GM21367 (cell line): ENCODE data around the gene KRTAP5-3.

Experiments
- ATAC-seq: cut with Tn5 transposase; IDR thresholded peaks from one replicate; pipeline ENCODE4 v1.9.1; 2021; ENCODE audit not compliant: unreplicated experiment

Gene KRTAP5-3

GRCh38 chr11:1566381-1567051 lies 41.7 kb downstream of the KRTAP5-3 start:
- ATAC-seq = no peak

GRCh38 chr11:1565904-1566247 lies 42.4 kb downstream of the KRTAP5-3 start:
- ATAC-seq = no peak

- ATAC-seq = no peak
These were observed 42.9 kb downstream of the KRTAP5-3 start for GRCh38 chr11:1565173-1565903.

- no peak for ATAC-seq
These were observed 43.6 kb downstream of the KRTAP5-3 start for GRCh38 chr11:1564535-1565172.

- no peak for ATAC-seq
These were observed 44.3 kb downstream of the KRTAP5-3 start for GRCh38 chr11:1563697-1564534.

- ATAC-seq = no peak
These were observed 45.1 kb downstream of the KRTAP5-3 start for GRCh38 chr11:1563149-1563638.

GRCh38 chr11:1562469-1563148 lies 45.7 kb downstream of the KRTAP5-3 start:
- ATAC-seq = no peak

GRCh38 chr11:1561955-1562354 lies 46.3 kb downstream of the KRTAP5-3 start:
- ATAC-seq = no peak

- no peak for ATAC-seq
These were observed 47.0 kb downstream of the KRTAP5-3 start for GRCh38 chr11:1561266-1561665.

- ATAC-seq = no peak
These were observed 47.5 kb downstream of the KRTAP5-3 start for GRCh38 chr11:1560649-1561251.

- no peak for ATAC-seq
These were observed 48.1 kb downstream of the KRTAP5-3 start for GRCh38 chr11:1560002-1560648.

- ATAC-seq = no peak
These were observed 48.9 kb downstream of the KRTAP5-3 start for GRCh38 chr11:1559111-1559951.

- ATAC-seq = no peak
These were observed 49.5 kb downstream of the KRTAP5-3 start for GRCh38 chr11:1558775-1559110.

GRCh38 chr11:1557904-1558774 lies 50.1 kb downstream of the KRTAP5-3 start:
- ATAC-seq = no peak
